ENCODE results near the gene ZCCHC2. TPM values are rescaled to one million over a fixed set of nuclear protein-coding genes. Genes with fewer than 3 reads are reported as not detected.

Gene ZCCHC2
- total and polyA plus RNA-seq, 2 of the 13 experiments (the other 11 are each of a cell fraction or from before 2014, with no cell fraction given) = 62.5 to 76.1 TPM

DNA sequence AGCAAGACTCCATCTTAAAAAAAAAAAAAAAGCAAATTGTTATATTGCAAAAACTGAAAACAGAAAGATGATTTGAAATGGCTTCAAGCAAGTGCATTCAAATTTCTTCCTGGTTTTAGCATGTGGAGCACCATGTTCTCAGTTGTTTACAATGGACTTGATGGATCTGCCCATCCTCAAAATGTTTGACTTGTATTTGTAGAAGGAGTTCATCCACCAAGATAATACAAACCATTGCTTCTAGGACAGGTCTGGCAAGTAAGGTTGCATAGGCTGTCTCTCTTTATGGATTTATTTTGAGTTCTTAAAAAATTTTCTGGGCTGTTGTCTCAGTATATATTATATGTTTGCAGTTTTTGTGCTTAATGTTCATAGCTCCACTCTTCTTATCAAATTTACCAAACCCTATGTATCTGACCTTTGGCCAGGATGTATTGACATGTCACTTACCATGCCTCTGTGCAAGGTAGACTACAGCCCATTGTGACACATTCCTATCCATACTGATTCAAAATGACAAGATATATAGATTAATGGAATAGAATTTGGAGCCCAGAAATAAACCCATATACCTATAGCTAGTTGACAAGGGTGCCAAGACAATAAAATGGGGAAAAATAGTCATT, 21.7 kb upstream of the ZCCHC2 start (continued):
- TF ChIP-seq ARID5B (CRISPR knock-in tag; IDR thresholded peaks at IDR 0.05) (peak; percentile 60), ZNF503 (CRISPR knock-in tag; IDR thresholded peaks at IDR 0.05) (no peak), ZMYM4 (CRISPR knock-in tag; IDR thresholded peaks at IDR 0.05) (peak; percentile 38; the same call in 1 of the 2 replicates), ZNF598 (CRISPR knock-in tag; IDR thresholded peaks at IDR 0.05; ENCODE audit: borderline replicate concordance) (no peak), ZNF251 (CRISPR knock-in tag; IDR thresholded peaks at IDR 0.05) (no peak), AHR (CRISPR knock-in tag; IDR thresholded peaks at IDR 0.05) (no peak), GABPB1 (CRISPR knock-in tag; IDR thresholded peaks at IDR 0.05) (no peak), SOX6 (IDR thresholded peaks at IDR 0.05) (no peak), SOX6 (CRISPR knock-in tag; IDR thresholded peaks at IDR 0.05) (0 out of 2 replicates have a peak, but pooled peaks have one; percentile 41), GATAD2A (CRISPR knock-in tag; IDR thresholded peaks at IDR 0.05) (peak; percentile 41; the same call in 1 of the 2 replicates), ONECUT2 (CRISPR knock-in tag; IDR thresholded peaks at IDR 0.05) (peak; percentile 75; the same call in 1 of the 2 replicates), POGZ (CRISPR knock-in tag; IDR thresholded peaks at IDR 0.05) (peak; percentile 48; the same call in 1 of the 2 replicates), EHMT2 (IDR thresholded peaks at IDR 0.05; ENCODE audit: borderline replicate concordance, low read depth, low read length) (peak; percentile 65; the same call in 1 of the 2 replicates), KMT2B (CRISPR knock-in tag; IDR thresholded peaks at IDR 0.05) (no peak), ZNF530 (CRISPR knock-in tag; IDR thresholded peaks at IDR 0.05; ENCODE audit: low read depth) (no peak)
- TF ChIP-seq, protein P1, sequence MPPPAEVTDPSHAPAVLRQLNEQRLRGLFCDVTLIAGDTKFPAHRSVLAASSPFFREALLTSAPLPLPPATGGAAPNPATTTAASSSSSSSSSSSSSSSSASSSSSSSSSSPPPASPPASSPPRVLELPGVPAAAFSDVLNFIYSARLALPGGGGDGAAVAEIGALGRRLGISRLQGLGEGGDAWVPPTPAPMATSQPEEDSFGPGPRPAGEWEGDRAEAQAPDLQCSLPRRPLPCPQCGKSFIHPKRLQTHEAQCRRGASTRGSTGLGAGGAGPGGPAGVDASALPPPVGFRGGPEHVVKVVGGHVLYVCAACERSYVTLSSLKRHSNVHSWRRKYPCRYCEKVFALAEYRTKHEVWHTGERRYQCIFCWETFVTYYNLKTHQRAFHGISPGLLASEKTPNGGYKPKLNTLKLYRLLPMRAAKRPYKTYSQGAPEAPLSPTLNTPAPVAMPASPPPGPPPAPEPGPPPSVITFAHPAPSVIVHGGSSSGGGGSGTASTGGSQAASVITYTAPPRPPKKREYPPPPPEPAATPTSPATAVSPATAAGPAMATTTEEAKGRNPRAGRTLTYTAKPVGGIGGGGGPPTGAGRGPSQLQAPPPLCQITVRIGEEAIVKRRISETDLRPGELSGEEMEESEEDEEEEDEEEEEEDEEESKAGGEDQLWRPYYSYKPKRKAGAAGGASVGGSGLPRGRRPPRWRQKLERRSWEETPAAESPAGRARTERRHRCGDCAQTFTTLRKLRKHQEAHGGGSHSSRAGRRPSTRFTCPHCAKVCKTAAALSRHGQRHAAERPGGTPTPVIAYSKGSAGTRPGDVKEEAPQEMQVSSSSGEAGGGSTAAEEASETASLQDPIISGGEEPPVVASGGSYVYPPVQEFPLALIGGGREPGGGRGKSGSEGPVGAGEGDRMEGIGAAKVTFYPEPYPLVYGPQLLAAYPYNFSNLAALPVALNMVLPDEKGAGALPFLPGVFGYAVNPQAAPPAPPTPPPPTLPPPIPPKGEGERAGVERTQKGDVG (CRISPR knock-in tag; IDR thresholded peaks at IDR 0.05; ENCODE audit: borderline replicate concordance) = no peak
- TF ChIP-seq, protein P2, sequence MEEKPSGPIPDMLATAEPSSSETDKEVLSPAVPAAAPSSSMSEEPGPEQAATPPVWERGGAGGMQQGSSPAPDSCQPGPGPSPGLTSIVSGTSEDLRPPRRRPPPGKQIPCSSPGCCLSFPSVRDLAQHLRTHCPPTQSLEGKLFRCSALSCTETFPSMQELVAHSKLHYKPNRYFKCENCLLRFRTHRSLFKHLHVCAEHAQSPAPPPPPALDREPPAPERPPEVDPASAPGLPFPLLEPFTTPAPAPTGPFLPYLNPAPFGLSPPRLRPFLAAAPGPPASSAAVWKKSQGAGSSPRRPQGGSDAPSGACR (CRISPR knock-in tag; IDR thresholded peaks at IDR 0.05) = no peak
- TF ChIP-seq, protein P3, sequence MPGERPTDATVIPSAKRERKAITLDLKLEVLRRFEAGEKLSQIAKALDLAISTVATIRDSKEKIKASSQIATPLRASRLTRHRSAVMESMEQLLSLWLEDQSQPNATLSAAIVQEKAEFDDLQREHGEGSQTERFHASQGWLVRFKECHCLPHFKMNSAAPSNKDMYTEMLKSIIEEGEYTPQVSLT (CRISPR knock-in tag; IDR thresholded peaks at IDR 0.05; ENCODE audit: borderline replicate concordance, low read depth) = no peak
